Astrocyte of the spinal cord (primary cell): ENCODE results near the gene SHISA2.

Experiments used
- DNase-seq: peaks from one replicate; pipeline ENCODE4 v3.0.0; 2011; ENCODE audit warnings: low read depth, low spot score
- H3K4me3 ChIP-seq: 2 replicates; pipeline ENCODE4 v1.5.1; 2011; ENCODE audit warnings: low read depth, mild to moderate bottlenecking, low read length, moderate library complexity
- CTCF ChIP-seq: IDR thresholded peaks from 2 replicates; pipeline ENCODE4 v1.5.1; 2012; ENCODE audit warnings: low read depth, mild to moderate bottlenecking, low read length, inconsistent platforms
- in situ Hi-C: cut with HindIII; loops from 2 replicates; pipeline ENCODE4 v1.10.0; 2017; ENCODE audit warnings: low sequenced_read_pairs

Gene SHISA2

GRCh38 chr13:26050568-26051230 is 1.1 kb downstream of the SHISA2 start:
- H3K4me3 ChIP-seq = peak overlapping the region; percentile 44
- DNase-seq = peak; percentile 46
- in situ Hi-C loops = no loop called here

DNA sequence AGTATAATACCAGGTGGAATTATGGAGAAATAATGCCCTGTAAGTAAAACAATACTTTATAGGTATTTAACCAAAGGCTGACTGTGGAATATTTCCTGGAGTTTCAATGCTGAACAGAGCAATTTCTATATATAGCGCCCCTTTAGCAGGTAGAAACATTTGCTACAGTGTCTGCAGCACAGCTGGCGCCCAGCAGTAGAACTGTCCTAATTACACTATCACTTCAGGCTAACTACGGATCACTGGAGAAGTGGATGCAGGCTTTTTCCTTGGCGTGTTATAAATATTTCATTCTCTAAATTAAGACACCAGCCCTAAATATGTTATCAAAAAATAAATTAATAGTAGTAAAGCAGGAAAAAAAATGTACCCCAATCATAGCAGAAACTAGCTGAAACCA is 3.1 kb downstream of the SHISA2 start:
- no peak for DNase-seq

More at GRCh38 chr13:26050568-26051230, 1.1 kb downstream of the SHISA2 start:
- no peak for TF ChIP-seq CTCF

GRCh38 chr13:26047040-26047439 is 4.8 kb downstream of the SHISA2 start:
- no peak for TF ChIP-seq CTCF
- in situ Hi-C loops = no loop called here
- H3K4me3 ChIP-seq = no peak overlapping the region

More for the DNA sequence above, 3.1 kb downstream of the SHISA2 start:
- no peak for TF ChIP-seq CTCF
- peak overlapping the region; percentile 44 for H3K4me3 ChIP-seq
- in situ Hi-C loops = no loop called here

GRCh38 chr13:26046639-26047038 is 5.2 kb downstream of the SHISA2 start:
- in situ Hi-C loops = no loop called here
- no peak for DNase-seq
- no peak overlapping the region for H3K4me3 ChIP-seq
- no peak for TF ChIP-seq CTCF

More at GRCh38 chr13:26047040-26047439, 4.8 kb downstream of the SHISA2 start:
- DNase-seq = no peak

GRCh38 chr13:26045142-26045541 is 6.7 kb downstream of the SHISA2 start:
- H3K4me3 ChIP-seq = no peak overlapping the region
- no peak for DNase-seq
- no peak for TF ChIP-seq CTCF
- in situ Hi-C loops = no loop called here

DNA sequence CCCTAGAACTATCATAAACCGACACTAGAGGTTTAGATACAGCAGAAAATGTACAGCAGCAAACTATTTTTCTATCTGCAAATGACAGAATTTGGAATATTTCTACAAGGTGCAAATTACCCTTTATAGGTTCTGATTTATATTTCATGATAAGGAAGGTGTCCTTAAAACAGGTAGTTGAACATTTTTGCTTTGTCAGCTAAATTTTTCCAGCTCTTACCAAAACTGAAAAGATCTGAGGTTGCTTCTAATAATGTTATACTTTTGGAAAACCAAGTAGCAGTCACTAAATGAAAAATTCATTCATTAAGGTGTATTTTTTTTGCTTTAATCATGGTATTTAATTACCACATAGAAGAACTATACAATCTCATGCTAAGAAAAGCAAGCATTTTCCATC is 9.0 kb downstream of the SHISA2 start:
- H3K4me3 ChIP-seq = no peak overlapping the region
- TF ChIP-seq CTCF = no peak
- in situ Hi-C loops = no loop called here
- no peak for DNase-seq
